GM19397 (cell line): ENCODE data around the gene TTC7B.

Experiments
- ATAC-seq: cut with Tn5 transposase; IDR thresholded peaks from one replicate; pipeline ENCODE4 v1.9.1; 2021; ENCODE audit warnings: mild to moderate bottlenecking, moderate library complexity; ENCODE audit not compliant: unreplicated experiment

Gene TTC7B

GRCh38 chr14:90568405-90568804, 247.8 kb downstream of the TTC7B start:
- no peak for ATAC-seq

GRCh38 chr14:90567991-90568390, 248.2 kb downstream of the TTC7B start:
- no peak for ATAC-seq

- no peak for ATAC-seq
These were observed 249.0 kb downstream of the TTC7B start for GRCh38 chr14:90567191-90567590.

- ATAC-seq, result no peak
These were observed 249.7 kb downstream of the TTC7B start for GRCh38 chr14:90566481-90566880.

- no peak for ATAC-seq
These were observed 251.7 kb downstream of the TTC7B start for GRCh38 chr14:90564496-90564895.

- no peak for ATAC-seq
These were observed 253.6 kb downstream of the TTC7B start for GRCh38 chr14:90562652-90563051.

GRCh38 chr14:90561920-90562319, 254.3 kb downstream of the TTC7B start:
- ATAC-seq, result no peak

- ATAC-seq, result no peak
These were observed 255.2 kb downstream of the TTC7B start for GRCh38 chr14:90560991-90561390.

GRCh38 chr14:90560558-90560957, 255.7 kb downstream of the TTC7B start:
- ATAC-seq, result no peak

- ATAC-seq, result no peak
These were observed 256.3 kb downstream of the TTC7B start for GRCh38 chr14:90559811-90560492.

- no peak for ATAC-seq
These were observed 257.1 kb downstream of the TTC7B start for GRCh38 chr14:90558983-90559590.

GRCh38 chr14:90558041-90558982, 257.9 kb downstream of the TTC7B start:
- no peak for ATAC-seq

- ATAC-seq, result no peak
These were observed 258.7 kb downstream of the TTC7B start for GRCh38 chr14:90557516-90557915.

- ATAC-seq, result no peak
These were observed 259.4 kb downstream of the TTC7B start for GRCh38 chr14:90556666-90557450.

GRCh38 chr14:90556012-90556477, 260.2 kb downstream of the TTC7B start:
- no peak for ATAC-seq

- no peak for ATAC-seq
These were observed 260.9 kb downstream of the TTC7B start for GRCh38 chr14:90555126-90556011.

- ATAC-seq, result no peak
These were observed 261.9 kb downstream of the TTC7B start for GRCh38 chr14:90554341-90554740.

- ATAC-seq, result no peak
These were observed 262.3 kb downstream of the TTC7B start for GRCh38 chr14:90553921-90554336.

GRCh38 chr14:90553298-90553920, 262.8 kb downstream of the TTC7B start:
- ATAC-seq, result no peak
